ENCODE results near the gene CSMD2.

CSMD2 gene

GRCh38 chr1:33897092-33897725 is 267.8 kb downstream of the CSMD2 start:
- DNase-seq: no peak

- no peak for DNase-seq
Observed at GRCh38 chr1:33895976-33896375, 269.1 kb downstream of the CSMD2 start.

- DNase-seq: no peak
Observed at GRCh38 chr1:33895396-33895795, 269.6 kb downstream of the CSMD2 start.

GRCh38 chr1:33893147-33893830 is 271.7 kb downstream of the CSMD2 start:
- DNase-seq: no peak

- no peak for DNase-seq
Observed at GRCh38 chr1:33886496-33886895, 278.5 kb downstream of the CSMD2 start.

GRCh38 chr1:33880305-33880704 is 284.7 kb downstream of the CSMD2 start:
- no peak for DNase-seq

- no peak for DNase-seq
Observed at GRCh38 chr1:33878392-33878791, 286.6 kb downstream of the CSMD2 start.

GRCh38 chr1:33876970-33877650 is 287.9 kb downstream of the CSMD2 start:
- no peak for DNase-seq

GRCh38 chr1:33875862-33876261 is 289.2 kb downstream of the CSMD2 start:
- no peak for DNase-seq

GRCh38 chr1:33874636-33875035 is 290.4 kb downstream of the CSMD2 start:
- no peak for DNase-seq

GRCh38 chr1:33872683-33873082 is 292.3 kb downstream of the CSMD2 start:
- DNase-seq: no peak

- no peak for DNase-seq
Observed at GRCh38 chr1:33872275-33872674, 292.8 kb downstream of the CSMD2 start.

GRCh38 chr1:33867684-33868083 is 297.3 kb downstream of the CSMD2 start:
- peak; percentile 34 for DNase-seq

GRCh38 chr1:33866281-33866680 is 298.7 kb downstream of the CSMD2 start:
- DNase-seq: peak; percentile 53

GRCh38 chr1:33864460-33865389 is 300.3 kb downstream of the CSMD2 start:
- DNase-seq: no peak

- DNase-seq: no peak
Observed at GRCh38 chr1:33863779-33864178, 301.3 kb downstream of the CSMD2 start, which contains the start of gene HMGB4. TSS of gene HMGB4 (plus strand) at chr1:33864079. CDS start at chr1:33864192, 113 bp downstream.

GRCh38 chr1:33860671-33861070 is 304.4 kb downstream of the CSMD2 start:
- DNase-seq: no peak

- no peak for DNase-seq
Observed at GRCh38 chr1:33854091-33854490, 310.9 kb downstream of the CSMD2 start.

- no peak for DNase-seq
Observed at GRCh38 chr1:33853431-33853830, 311.6 kb downstream of the CSMD2 start.

GRCh38 chr1:33852711-33853110 is 312.3 kb downstream of the CSMD2 start:
- no peak for DNase-seq

GRCh38 chr1:33850481-33850880 is 314.5 kb downstream of the CSMD2 start:
- DNase-seq: no peak

- no peak for DNase-seq
Observed at GRCh38 chr1:33849211-33849610, 315.8 kb downstream of the CSMD2 start.

All from retina (tissue), 1 donor.